NCI-H1105 (cell line): ENCODE measurements around the gene AK4.
"Not testable (repeated sequence)": the region's sequence is repeated elsewhere in the genome, so short reads cannot be mapped to it uniquely, and the experiment has no call there.

Source experiments
- DNase-seq: peaks from one replicate; lab custom pipeline; 2025; lab: John Stamatoyannopoulos, UW

The AK4 gene

DNA sequence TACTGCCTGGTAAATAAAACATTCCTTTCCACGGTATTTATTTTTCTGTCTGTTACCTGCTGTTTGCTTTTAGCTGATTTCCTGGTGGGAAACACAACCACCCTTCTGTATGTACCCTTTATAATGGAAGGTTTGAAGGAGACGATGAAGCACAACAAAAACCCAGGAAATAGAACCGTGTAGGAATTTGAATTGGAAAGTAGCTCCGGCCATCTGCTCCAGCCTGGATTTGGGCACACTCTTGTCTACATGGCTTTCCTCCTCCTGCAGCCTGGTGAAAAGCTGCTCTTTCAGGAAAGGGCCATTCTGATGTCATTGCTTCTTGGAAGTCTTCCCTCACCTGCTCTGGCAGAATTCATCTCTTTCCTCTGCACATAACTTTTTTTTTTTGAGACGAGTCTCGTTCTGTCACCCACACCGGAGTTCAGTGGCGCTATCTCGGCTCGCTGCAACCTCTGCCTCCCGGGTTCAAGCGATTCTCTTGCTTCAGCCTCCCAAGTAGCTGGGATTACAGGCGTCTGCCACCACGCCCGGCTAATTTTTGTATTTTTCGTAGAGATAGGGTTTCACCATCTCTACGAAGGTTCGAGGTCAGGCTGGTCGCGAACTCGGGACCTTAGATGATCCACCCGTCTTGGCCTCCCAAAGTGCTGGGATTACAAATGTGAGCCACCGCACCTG lies 2.7 kb downstream of the AK4 start:
- no peak for DNase-seq

DNA sequence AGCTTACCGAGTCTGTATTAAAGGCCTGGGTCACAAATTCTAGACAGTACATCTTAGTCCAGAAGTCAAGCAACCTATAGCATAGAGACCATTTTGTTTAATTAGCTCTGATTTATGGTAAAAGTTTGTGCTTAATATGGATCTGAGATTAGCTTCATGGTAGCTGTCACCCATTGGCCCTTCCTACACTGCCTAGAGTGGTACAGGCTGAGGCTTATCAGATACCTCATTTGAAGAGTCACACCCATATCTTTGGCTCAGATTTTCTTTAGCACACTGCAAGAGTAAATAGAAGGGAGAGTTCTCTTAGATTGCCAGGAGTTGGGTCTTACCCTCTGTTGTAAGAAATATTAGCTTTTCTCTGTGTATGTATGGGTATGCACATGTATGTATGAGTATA lies 3.6 kb downstream of the AK4 start:
- DNase-seq, result no peak

DNA sequence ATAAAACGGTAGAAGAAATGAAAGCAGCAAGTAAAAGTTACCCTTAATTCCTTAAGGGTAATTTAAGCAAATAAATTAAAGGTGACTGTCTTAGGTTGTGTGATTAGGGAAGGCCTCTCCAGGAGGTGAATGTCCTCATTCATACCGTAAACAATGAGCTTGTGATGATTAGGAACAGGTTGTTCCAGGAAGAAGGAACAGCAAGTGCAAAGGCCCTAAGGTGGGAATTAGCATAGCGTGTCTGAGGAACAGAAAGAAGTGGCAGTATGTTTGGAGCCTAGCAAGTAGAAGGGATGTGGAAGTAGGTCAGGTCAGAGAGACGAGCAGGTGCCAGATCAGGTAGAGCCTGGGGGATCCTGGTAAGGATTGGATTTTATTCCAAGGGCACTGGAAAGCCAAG lies 5.6 kb downstream of the AK4 start:
- DNase-seq, result no peak

DNA sequence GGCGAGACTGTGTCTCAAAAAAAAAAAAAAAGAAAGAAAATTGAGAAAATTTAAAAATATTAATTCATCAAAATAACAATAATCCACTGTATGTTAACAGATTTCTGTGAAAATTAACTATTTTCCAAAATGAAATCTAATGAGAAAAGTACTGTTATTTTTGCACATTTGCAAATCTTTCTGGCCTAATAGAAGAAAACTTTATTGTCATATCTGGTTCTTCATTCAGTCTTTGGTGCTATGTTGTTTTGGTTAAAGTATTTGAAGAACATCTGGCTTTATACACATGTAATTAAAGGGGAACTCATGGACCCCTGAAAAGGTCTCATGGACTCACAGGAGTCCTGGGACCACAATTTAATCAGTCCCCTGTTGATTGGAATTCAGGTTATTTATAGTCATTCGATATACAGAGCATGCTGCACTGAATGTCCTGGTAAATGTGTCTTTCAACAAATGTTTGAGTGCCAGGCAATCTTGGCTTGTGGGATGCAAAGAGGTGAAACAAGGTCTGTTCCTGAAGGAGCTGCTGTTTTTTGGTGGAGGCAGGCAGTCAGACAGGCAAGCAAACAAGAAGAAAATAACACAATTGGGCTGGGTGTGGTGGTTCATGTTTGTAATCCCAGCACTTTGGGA lies 9.0 kb downstream of the AK4 start:
- no peak for DNase-seq

DNA sequence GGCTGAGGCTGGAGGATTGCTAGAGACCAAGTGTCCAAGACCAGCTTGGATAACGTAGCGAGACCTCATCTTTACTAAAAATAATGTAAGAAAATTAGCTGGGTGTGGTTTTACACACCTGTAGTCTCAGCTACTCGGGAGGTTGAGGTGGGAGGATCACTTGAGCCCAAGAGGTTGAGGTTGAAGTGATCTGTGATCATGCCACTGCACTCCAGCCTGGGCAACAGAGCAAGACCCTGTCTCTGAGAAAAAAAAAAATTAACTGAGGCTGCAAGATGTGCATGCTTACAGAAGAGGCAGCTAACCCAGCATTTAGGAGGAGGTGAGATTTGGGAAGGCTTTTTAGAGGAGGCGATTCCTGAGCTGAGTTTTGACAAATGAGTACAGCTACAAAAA lies 9.5 kb downstream of the AK4 start:
- no peak for DNase-seq

DNA sequence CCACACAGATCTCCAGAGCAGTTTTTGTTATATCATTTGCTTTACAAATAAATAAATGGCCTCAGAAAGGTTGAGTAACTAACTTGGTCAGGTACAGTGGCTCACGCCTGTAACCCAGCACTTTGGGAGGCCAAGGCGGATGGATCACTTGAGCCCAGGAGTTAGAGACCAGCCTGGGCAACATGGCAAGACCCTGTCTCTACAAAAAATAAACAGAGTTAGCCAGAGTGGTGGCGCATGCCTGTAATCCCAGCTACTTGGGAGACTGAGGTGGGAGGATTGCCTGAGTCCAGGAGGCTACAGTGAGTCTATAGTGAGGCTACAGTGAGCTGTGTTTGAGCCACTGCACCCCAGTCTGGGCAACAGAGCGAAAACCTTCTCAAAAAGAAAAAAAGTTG lies 11.3 kb downstream of the AK4 start:
- not testable (repeated sequence) for DNase-seq

DNA sequence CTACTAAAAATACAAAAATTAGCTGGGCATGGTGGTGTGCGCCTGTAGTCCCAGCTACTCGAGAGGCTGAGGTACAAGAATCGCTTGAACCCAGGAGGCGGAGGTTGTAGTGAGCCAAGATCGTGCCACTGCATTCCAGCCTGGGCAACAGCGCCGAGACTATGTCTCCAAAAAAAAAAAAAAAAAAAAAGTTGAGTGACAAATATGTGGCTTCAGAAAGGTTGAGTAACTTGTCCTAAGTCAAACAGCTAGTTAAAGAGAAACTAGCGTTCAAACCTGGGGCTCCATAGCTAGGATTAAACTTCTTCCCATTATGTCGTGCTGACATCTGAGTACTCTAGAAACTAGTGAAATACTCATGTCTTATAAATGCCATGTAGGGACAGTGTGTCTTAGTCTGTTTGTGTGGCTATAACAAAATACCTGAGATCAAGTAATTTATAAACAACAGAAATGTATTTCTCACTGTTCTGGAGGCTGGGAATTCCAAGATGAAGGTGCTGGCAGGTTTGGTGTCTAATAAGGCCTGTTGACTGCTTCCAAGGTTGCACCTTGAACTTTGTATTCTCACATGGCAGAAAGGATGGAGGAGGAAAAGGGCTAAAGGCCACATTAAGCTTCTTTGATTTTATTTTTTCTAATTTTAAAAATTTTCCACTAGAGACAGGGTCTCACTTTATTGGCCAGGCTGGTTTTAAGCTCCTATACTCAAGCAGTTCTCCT lies 12.0 kb downstream of the AK4 start:
- DNase-seq, result no peak

DNA sequence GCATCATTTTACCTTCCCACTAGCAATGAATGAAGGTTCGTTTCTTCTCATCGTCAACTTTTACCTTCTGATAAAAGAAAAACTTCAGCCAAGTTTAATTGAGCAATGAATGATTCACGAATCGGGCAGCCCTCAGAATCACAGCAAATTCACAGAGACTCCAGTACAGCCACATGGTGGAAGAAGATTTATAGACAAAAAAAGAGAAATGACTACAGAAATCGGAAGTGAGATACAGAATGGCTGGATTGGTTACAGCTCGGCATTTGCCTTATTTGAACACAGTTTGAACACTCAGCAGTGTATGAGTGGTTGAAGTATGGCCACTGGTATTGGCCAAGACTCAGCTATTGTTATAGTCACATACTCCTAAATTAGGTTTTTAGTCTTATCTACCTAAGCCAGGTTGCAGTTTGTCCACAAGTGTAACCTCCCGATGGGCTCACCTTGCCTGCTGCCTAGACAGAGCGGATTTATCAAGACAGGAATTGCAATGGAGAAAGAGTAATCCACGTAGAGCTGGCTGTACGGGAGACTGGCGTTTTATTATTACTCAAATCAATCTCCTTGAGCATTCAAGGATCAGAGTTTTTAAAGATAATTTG lies 15.3 kb downstream of the AK4 start:
- DNase-seq, result no peak

DNA sequence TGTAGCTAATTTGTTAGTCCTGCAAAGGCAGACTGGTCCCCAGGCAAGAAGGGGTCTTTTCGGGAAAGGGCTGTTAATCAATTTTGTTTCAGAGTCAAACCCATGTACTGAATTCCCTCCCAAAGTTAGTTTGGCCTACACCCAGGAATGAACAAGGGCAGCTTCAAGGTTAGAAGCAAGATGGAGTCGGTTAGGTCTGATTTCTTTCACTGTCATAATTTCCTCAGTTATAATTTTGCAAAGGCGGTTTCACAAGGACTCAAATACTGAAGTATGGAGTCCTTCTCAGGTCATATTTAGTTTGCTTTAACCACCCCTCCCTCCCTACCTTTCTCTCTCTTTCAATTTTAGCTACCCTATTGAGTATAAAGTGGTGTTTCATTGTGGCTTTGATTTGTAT lies 16.1 kb downstream of the AK4 start:
- DNase-seq, result not testable (repeated sequence)

DNA sequence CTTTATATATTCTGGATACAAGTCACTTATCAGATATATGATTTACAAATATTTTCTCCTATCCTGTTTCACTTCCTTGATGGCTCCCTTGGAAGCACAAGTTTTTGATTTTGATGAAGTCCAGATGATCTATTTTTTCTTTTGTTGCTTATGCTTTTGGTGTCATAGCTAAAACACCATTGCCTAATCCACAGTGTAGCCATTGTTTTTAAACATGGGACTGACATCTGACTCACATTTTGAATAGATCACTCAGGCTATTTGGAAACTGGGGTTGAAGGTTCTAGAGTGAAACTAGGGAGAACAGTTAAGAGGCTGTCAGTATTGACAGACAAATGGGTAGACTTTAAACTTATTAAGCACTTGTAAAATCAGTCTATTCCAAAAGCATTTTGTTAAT lies 16.6 kb downstream of the AK4 start:
- DNase-seq, result no peak

DNA sequence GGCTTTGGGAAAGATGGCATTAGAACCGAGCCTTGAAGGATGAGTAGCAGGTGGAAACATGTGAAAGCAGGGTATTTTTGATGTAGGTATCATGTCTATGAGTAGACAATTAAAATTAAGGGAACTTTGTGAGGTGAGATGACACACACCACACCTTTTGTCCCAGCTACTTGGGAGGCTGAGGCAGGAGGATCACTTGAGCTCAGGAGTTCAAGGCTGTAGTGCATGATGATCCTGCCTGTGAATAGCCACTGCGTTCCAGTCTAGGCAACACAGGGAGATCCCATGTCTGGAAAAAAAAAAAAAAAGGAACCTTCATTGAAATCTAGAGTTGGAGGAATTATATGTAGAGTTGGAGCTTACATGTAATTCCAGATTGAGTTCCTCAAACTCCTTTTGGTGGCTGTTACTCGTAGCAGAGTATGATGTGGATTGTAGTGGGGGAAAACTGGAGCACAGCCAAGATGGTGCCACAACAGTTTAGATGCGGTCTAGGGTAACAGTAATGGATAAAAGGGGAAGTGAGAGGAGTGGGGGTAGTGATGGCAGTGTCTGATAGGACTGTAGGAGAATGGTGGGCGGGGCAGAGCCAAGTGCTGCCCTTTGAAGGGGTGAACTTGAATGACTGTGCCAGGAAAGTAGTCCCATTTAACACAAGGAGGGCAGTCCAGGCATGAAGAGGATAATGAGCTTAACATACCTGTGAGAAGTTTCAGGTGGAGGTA lies 17.4 kb downstream of the AK4 start:
- DNase-seq, result no peak

DNA sequence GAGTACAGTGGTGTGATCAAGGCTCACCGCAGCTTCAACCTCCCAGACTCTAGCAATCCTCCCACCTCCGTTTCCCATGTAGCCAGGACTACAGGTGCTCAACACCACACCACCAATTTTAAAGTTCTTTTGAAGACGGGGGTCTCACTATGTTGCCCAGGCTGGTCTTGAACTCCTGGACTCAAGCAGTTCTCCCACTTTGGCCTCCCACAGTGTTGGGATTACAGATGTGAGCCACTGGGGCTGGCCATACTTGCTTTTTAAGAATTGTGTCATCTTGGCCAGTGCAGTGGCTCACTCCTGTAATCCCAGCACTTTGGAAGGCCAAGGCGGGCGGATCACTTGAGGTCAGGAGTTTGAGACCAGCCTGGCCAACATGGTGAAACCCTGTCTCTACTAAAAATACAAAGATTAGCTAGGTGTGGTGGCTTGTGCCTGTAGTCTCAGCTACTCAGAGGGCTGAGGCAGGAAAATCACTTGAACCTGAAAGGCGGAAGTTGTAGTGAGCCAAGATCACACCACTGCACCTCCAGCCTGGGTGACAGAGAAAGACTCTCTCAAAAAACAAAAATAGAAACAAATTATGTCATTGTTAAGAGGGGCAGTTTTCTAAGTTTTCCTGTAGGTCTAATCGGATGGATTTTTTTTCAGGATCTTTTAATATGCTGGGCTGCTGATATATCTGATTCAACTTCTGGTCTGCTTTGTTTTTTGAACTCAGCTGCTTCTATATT lies 18.7 kb downstream of the AK4 start:
- DNase-seq, result no peak

DNA sequence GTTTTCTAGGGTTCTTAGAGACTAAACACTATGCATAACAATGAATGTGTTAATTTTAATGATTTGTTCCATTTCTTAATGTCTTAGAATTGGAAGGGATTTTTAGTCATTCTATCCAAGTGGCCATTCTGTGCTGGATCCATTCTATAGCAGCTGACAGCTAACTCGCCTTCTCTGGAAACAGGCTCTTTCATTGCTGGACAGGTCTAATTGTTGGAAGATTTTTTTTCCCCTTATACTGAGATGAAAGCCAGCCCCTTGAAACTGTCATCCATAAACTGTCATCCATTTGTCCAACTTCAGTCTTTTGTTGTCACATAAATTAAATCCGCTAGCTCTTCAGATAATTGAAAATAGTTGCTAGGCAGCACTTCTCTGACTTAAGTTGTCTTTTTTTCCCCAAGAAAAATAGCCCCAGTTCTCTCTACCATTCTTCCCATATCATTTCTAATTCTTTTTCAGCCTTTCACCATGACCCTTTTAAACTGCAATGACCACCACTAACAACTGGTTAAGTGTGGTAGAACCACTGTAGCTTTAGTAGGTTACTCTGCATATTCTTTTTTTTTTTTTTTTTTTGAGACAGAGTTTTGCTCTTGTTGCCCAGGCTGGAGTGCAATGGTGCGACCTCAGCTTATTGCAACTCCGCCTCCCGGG lies 19.7 kb downstream of the AK4 start:
- DNase-seq, result no peak

DNA sequence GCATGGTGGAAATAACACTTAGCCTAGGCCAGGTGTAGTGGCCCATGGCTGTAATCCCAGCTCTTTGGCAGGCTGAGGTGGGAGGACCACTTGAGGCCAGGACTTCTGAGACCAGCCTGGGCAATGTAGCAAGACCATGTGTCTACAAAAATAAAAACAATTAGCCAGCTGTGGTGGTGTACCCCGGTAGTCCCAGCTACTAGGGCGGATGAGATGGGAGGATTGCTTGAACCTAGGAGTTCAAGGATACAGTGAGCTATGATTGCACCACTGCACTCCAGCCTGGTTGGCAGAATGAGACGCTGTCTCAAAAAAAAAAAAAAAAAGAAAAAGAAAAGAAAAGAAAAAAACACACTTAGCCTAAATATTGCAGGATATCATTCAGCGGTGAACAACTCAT lies 20.9 kb downstream of the AK4 start:
- no peak for DNase-seq

DNA sequence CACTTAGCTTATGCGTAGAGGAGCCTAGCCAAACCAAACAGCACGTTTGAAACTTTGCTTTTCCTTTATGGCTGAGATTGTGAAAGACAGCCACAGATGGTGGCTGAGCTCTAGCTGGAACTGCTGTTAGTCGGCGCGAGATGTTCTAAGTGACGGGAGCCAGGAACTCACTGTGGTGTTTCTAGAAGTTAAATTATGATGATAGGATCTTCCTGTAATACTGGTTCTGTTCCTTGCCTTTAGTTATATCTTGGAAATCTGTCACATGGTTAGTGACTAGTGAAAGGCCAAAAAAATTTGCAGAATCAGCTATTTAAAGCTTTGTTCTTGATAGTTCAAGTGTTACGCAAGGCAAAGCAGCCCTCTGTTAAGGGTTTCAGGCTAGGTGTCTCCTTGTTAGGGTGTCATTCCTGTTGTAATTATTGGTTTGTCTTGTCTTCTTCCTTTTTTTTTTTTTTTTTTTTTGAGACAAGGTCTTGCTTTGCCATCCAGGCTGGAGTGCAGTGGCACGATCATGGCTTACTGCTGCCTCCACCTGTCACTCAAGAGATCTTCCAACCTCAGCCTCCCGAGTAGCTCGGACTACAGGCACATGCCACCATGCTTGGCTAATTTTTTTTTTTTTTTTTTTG lies 22.6 kb downstream of the AK4 start:
- no peak for DNase-seq

DNA sequence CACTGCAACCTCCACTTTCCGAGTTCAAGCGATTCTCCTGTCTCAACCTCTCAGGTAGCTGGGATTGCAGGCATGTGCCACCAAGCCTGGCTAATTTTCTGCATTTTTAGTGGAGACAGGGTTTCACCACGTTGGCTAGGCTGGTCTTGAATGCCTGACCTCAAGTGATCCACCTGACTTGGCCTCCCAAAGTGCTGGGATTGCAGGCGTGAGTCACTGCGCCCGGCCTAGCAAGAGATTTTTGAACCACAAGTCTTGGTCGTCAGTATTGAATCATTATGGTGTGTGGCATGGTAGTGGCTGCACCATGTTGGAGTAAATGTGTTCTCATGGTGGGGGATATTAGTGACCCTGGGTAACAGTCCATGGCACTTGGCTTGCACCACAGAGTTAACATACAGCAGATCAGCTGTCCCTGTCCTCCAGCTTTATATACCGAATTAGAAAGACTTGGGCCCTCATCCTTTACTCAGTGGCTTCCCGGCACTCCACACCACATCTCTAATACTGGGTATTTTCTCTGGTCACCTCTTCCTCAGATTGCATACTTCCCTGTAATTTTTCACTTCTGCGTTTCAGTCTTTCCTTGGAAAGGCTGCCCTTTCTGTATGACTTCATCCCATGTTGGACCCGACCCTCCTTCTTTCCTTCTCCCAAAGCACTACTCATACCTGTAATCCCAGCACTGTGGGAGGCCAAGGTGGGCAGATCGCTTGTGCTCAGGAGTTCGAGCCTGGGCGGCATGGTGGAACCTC lies 25.1 kb downstream of the AK4 start:
- DNase-seq, result no peak

DNA sequence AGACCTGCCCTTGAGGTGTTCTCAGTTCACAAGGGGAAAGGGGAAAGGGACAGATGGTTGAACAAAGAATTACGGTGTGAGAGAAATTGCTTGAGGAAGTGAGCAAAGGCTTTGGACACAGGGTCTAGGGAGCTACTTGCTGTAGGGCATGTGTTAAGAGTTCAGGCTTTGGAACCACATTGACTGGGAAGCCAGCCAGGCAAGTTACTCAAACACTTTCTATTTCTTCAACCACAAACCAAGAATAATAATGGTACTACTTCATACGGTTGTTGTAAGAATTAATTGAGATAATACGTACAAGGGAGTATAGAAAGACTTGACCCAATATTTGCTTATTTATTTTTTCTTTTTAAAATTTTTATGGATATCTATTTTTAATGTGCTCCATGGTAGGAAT lies 26.6 kb downstream of the AK4 start:
- DNase-seq, result no peak

DNA sequence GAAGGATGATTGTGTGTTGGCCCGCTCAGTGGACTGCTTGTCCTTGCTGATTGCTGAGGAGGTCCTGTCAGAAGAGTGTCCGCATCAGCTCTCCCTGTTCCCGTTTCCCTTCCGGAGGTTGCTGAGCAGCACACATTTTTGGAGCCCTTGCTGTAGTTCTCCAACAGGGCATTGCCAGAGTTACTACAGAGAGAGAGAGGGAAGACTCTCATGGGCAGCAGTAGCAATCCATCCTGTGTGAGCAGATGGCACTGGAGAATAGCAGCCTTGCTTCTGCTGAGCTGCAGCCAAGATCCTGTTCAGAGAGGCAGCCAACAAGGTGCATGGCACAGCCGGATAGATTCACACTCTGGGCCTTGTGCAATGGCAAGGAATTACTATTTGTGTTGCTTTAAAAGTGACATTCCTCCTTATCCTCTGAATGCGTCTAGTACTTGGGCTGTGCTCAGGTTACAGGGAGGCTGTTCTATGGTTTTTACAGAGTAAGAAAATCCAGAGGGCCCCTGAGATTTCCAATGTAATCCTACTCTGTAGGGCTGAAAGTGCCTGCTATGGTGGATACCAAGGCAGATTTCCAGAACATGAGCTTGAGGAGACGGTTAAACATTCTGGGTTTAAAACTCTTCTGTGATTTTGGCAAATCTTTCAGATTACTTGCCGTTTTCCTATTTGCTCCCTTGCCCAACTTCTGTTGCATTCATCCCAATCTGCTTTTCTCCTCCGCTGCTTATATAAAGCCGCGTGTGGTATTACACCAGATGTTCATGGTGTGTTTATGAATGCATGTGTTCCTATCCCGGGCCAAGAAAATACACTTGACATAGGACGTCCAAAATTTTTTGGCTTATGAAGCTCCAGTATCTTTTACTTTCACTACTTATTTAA lies 27.4 kb downstream of the AK4 start:
- DNase-seq, result no peak

DNA sequence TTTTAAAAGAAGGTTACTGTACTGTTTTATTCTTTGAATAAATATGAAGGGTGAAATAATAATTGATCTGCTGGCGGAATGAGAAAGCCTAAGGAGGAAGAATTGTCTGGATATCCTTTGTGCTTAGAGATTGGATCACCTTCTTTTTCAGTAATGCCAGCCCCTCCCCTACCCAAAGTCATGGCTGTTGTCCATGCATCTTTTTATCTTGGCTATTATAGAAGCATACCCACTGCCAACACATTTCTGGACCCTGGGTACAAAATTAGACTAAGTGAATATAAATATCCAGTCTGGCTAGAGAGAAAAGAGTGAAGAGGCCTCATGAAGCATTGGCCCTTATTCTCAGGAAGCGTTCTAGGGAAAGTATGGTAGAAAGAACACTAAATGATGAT lies 28.1 kb downstream of the AK4 start:
- no peak for DNase-seq
